Common myeloid progenitor, CD34-positive (primary cell): ENCODE data around the gene PKD2L2.
"Not testable (repeated sequence)": the region's sequence is repeated elsewhere in the genome, so short reads cannot be mapped to it uniquely, and the experiment has no call there.

Experiments
- CTCF ChIA-PET: fragments of 350-600 bp; sonication (Branson Sonifier 250); formaldehyde crosslinking; loops from one replicate; lab custom pipeline; 2021; ENCODE audit warnings: antibody characterized with exemption; lab: Charles Lee
- POLR2A ChIA-PET: fragments of 350-600 bp; sonication (Branson Sonifier 250); formaldehyde crosslinking; loops from one replicate; lab custom pipeline; 2021; ENCODE audit warnings: antibody characterized with exemption; lab: Charles Lee
- DNase-seq, 3 donors: peaks; one replicate each; pipeline versions ENCODE4 v3.0.0 to v3.0.0-alpha.2; 2013
- H3K27ac ChIP-seq, 2 experiments: 1 replicate in 1 of 2; 2 replicates in 1 of 2; pipeline ENCODE4 v1.7.0; 2013; ENCODE audit warnings: inconsistent platforms in 2 of 2, low read length in 2 of 2, mild to moderate bottlenecking in 2 of 2, low read depth in 1 of 2, moderate library complexity in 1 of 2; ENCODE audit not compliant: severe bottlenecking in 2 of 2, insufficient read depth in 1 of 2, poor library complexity in 1 of 2
- H3K27me3 ChIP-seq, 5 experiments: replicated peaks in 2 of 5; 1 replicate in 3 of 5; 2 replicates in 2 of 5; pipeline versions ENCODE4 v1.6.1 to v1.7.0; 2013; ENCODE audit warnings: low read length in 4 of 5, mild to moderate bottlenecking in 2 of 5, moderate library complexity in 2 of 5, inconsistent platforms in 1 of 5; ENCODE audit not compliant: insufficient read depth in 5 of 5, control insufficient read depth in 4 of 5
- H3K36me3 ChIP-seq, 4 experiments: 1 replicate in 2 of 4; 2 replicates in 2 of 4; pipeline versions ENCODE4 v1.6.1 to v1.7.0; 2013; ENCODE audit warnings: low read length in 3 of 4, control low read depth in 1 of 4, mild to moderate bottlenecking in 1 of 4; ENCODE audit not compliant: control insufficient read depth in 4 of 4, insufficient read depth in 4 of 4
- H3K4me1 ChIP-seq, 4 experiments: 1 replicate in 3 of 4; 2 replicates in 1 of 4; pipeline versions ENCODE4 v1.6.1 to v1.7.1; 2013; ENCODE audit warnings: low read length in 3 of 4, mild to moderate bottlenecking in 3 of 4, control low read depth in 1 of 4, inconsistent platforms in 1 of 4, moderate library complexity in 1 of 4; ENCODE audit not compliant: control insufficient read depth in 4 of 4, insufficient read depth in 4 of 4; ENCODE audit errors: control extremely low read depth in 1 of 4
- H3K4me3 ChIP-seq, 7 experiments: 1 replicate in 4 of 7; 2 replicates in 3 of 7; pipeline versions ENCODE4 v1.5.1 to v1.7.0; 2013; ENCODE audit warnings: mild to moderate bottlenecking in 7 of 7, low read length in 6 of 7, moderate library complexity in 6 of 7, inconsistent platforms in 2 of 7, low read depth in 2 of 7, control low read depth in 1 of 7; ENCODE audit not compliant: insufficient read depth in 4 of 7, control insufficient read depth in 1 of 7; ENCODE audit errors: extremely low read depth in 1 of 7
- H3K9me3 ChIP-seq, 5 experiments: 1 replicate in 4 of 5; 2 replicates in 1 of 5; pipeline versions ENCODE4 v1.6.1 to v1.7.1; 2013; ENCODE audit warnings: low read length in 4 of 5, mild to moderate bottlenecking in 2 of 5, inconsistent platforms in 1 of 5, low read depth in 1 of 5, moderate library complexity in 1 of 5; ENCODE audit not compliant: control insufficient read depth in 4 of 5, insufficient read depth in 2 of 5; ENCODE audit errors: control extremely low read depth in 1 of 5
- WGBS: methylation state at CpG from one replicate; pipeline ENCODE4 v1.1.5; 2013; ENCODE audit not compliant: insufficient coverage; 5-methylcytosine and 5-hydroxymethylcytosine counted together

Gene PKD2L2

DNA sequence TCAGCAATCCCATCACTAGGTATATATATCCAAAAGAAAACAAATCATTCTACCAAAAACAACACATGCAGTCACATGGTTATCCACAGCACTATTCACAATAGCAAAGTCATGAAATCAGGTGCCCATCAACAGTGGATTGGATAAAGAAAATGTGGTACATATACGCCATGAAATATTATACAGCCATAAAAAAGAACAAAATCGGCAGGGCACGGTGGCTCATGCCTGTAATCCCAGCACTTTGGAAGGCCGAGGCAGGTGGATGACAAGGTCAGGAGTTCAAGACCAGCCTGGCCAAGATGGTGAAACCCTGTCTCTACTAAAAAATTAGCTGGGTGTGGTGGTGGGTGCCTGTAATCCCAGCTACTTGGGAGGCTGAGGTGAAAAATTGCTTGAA, 55.0 kb downstream of the PKD2L2 start:
- WGBS: 100% methylated on average over 3 of the region's 4 CpGs
- POLR2A ChIA-PET: interaction anchor here (0.7 kb wide), 1 partner anchor 56 kb away, joined by 5 read pairs; no protein-coding TSS in a partner anchor
- H3K36me3 ChIP-seq: peaks cover 25 to 95% (median 58%) of the 10 kb centered on the region in 4 experiments

DNA sequence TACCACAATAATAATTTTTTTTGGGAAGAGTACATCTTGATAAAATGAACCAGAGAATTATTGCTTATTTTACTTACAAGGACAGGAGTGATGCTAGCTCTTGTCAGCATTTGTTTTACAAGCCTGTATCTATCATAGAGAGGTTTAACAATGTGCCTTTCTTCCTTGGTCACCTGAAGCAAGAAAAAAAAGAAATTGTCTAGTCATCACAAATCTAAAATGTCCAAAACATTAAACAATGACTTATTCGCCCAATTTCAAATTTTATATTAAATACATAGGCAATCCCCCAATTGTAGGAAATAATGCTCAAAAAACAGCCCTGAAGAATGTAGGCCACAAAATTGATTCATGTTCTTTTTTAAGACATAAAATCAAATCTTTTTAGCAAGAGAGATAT, 56.6 kb downstream of the PKD2L2 start:
- no CpG with 5 or more reads among the region's 1 CpG for WGBS
- H3K36me3 ChIP-seq: peaks cover 25 to 95% (median 55%) of the 10 kb centered on the region in 4 experiments
- peak overlapping the region in 1 of 2 experiments; percentile 8 for H3K27ac ChIP-seq
- no peak for DNase-seq
- CTCF ChIA-PET: no interaction called here
- H3K4me3 ChIP-seq: no peak overlapping the region
- POLR2A ChIA-PET: interaction anchor here (0.6 kb wide), 1 partner anchor 1411 kb away, joined by 3 read pairs; no protein-coding TSS in a partner anchor
- H3K4me1 ChIP-seq: peaks cover 0 to 4% (median 0%) of the 10 kb centered on the region in 4 experiments
- H3K9me3 ChIP-seq: no peaks in the 10 kb centered on the region
- H3K27me3 ChIP-seq: no peaks in the 10 kb centered on the region

More for the DNA sequence above, 55.0 kb downstream of the PKD2L2 start:
- CTCF ChIA-PET, H3K27me3 ChIP-seq, DNase-seq, H3K27ac ChIP-seq, H3K4me3 ChIP-seq, H3K9me3 ChIP-seq, H3K4me1 ChIP-seq: not testable (repeated sequence)

DNA sequence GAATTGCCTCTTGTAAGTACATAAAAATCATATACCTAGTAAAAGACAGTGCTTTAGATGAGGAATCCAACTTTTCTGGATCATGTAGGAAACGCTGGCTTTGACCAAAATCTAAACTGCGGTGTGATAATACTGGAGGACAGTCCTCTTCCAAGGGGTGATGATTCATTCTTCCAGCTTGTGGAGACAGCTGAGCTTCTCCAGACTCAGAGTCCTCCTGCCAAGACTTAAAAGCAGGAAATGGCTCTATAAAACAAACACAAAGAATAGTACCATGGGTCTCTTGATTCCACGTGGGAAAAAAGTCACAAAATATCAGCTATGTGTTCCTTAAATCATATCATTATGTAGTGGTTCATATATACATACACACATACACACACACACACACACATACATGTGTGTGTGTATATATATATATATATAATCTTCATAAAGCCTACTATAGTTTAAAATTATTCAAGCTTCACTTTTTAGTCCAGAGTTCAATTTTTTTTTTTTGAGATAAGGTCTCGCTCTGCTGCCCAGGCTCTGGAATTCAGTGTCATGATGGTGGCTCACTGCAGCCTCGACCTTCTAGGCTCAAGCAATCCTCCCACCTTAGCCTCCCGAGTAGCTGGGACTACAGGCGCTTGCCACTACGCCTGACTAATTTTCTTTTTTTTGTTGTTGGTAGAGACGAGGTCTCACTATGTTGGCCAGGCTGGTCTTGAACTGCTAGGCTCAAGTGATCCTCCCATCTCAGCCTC, 65.0 kb downstream of the PKD2L2 start:
- Histone ChIP-seq H3K27me3 (no peaks in the 10 kb centered on the region), H3K36me3 (peaks cover 13 to 75% (median 40%) of the 10 kb centered on the region in 4 experiments), H3K27ac (no peak overlapping the region), H3K4me3 (no peak overlapping the region), H3K9me3 (no peaks in the 10 kb centered on the region), H3K4me1 (peaks cover 0 to 4% (median 0%) of the 10 kb centered on the region in 4 experiments)
- 90% methylated on average over 3 of the region's 9 CpGs for WGBS
- ChIA-PET POLR2A (interaction anchor here (0.7 kb wide), 1 partner anchor 39 kb away, joined by 3 read pairs; no protein-coding TSS in a partner anchor), CTCF (interaction anchor here (0.8 to 2.7 kb wide), 4 partner anchors 9 to 52 kb away, joined by 3 to 7 read pairs (median 4); no protein-coding TSS in a partner anchor)
- no peak for DNase-seq

DNA sequence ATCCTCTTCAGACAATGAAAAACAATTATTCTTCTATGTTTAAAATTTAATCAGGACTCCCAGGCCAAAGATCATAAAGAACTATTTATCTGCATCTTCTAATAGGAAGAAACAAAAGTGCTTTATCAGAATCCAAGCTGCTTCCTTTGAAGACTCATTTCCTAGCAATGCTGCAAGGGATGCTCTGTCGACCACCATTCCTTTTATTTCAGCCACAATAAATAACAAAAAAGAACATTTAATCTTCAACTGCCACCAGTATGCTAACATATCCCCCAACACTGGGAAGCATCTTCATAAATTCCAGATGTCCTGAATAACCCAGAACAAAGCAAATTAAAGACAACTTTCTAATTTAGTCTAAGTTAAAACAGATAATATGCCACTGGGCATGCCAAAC, 68.7 kb downstream of the PKD2L2 start:
- no peak overlapping the region for H3K27ac ChIP-seq
- H3K36me3 ChIP-seq: peaks cover 6 to 68% (median 39%) of the 10 kb centered on the region in 4 experiments
- H3K4me3 ChIP-seq: no peak overlapping the region
- POLR2A ChIA-PET: no interaction called here
- H3K27me3 ChIP-seq: no peaks in the 10 kb centered on the region
- 57% methylated on average over 1 of the region's 1 CpG for WGBS
- no peaks in the 10 kb centered on the region for H3K9me3 ChIP-seq
- CTCF ChIA-PET: no interaction called here
- DNase-seq: peak in 1 of 3 donors; percentile 11
- H3K4me1 ChIP-seq: no peaks in the 10 kb centered on the region

DNA sequence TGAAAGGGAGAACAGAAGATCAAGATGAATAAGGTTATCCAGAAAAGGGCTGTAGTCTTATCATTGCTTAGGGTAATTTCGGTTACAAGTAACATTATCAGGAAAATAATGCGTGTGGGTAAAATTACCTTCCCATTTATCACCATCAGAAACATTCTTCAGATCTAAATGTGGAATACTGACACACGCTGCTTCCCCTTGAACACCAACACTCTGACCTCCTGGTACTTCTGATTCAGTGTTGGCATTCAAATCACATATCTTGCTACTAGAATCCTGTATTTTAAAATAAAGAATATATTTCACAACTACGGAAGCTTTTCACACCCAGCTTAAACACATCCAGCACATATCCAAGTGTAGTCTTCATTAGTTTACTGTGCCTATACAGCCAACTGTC, 70.2 kb downstream of the PKD2L2 start:
- POLR2A ChIA-PET: no interaction called here
- Histone ChIP-seq H3K36me3 (peaks cover 12 to 60% (median 35%) of the 10 kb centered on the region in 4 experiments), H3K4me1 (no peaks in the 10 kb centered on the region), H3K27ac (no peak overlapping the region), H3K9me3 (no peaks in the 10 kb centered on the region), H3K4me3 (no peak overlapping the region), H3K27me3 (no peaks in the 10 kb centered on the region)
- 100% methylated on average over 2 of the region's 4 CpGs for WGBS
- DNase-seq: no peak
- CTCF ChIA-PET: no interaction called here

DNA sequence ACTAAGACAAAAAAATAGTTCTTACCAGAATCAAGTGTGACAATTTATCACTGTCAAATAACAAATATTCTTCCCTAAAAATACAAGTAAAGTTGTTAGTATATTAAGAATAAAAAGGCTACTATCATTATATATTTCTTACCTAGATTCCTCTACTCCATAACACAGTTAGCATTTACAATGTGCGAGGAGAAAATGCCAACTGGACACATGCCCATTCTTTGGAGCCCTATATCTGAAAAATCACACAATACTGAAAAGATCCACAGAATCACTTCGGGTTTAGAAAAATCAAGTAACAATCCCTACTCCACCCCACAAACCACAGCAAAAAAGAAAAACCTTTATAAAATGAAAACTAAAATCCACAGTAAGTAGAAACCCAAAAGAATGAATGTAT, 70.9 kb downstream of the PKD2L2 start:
- Histone ChIP-seq H3K36me3 (peaks cover 13 to 55% (median 35%) of the 10 kb centered on the region in 4 experiments), H3K4me1 (no peaks in the 10 kb centered on the region), H3K4me3 (no peak overlapping the region), H3K9me3 (no peaks in the 10 kb centered on the region), H3K27me3 (no peaks in the 10 kb centered on the region), H3K27ac (peak overlapping the region in 1 of 2 experiments; percentile 20)
- WGBS: no CpG with 5 or more reads among the region's 2 CpGs
- CTCF ChIA-PET: interaction anchor here (1.6 kb wide), 1 partner anchor 13 kb away, joined by 3 read pairs; no protein-coding TSS in a partner anchor
- POLR2A ChIA-PET: no interaction called here
- DNase-seq: no peak

DNA sequence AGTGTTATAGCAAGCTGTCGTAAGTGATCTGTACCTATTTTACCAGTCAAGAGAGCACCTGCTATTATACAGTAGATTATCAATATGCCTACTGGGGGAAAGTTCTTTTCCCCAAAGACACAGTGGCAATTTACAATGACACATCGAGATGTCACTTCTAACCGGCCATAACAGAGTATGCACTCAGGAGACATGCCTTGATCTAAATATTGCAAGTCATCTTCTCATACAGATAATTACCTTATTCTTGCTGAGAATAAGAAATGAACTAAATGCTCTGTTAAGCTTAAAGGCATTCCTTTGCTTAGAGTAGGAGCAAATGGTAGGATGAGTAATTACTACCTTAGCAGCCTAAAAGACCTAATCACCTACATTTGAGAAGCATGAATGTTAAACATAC, 71.6 kb downstream of the PKD2L2 start:
- Histone ChIP-seq H3K27ac (no peak overlapping the region), H3K36me3 (peaks cover 18 to 56% (median 36%) of the 10 kb centered on the region in 4 experiments)

More for the DNA sequence above, 71.6 kb downstream of the PKD2L2 start:
- Histone ChIP-seq H3K4me3 (no peak overlapping the region), H3K27me3 (no peaks in the 10 kb centered on the region), H3K9me3 (no peaks in the 10 kb centered on the region), H3K4me1 (no peaks in the 10 kb centered on the region)
- ChIA-PET POLR2A (no interaction called here), CTCF (interaction anchor here (1.1 to 1.6 kb wide), 2 partner anchors 12 to 13 kb away, joined by 3 to 5 read pairs; no protein-coding TSS in a partner anchor)
- WGBS: 100% methylated on average over 1 of the region's 3 CpGs
- no peak for DNase-seq
